SK-N-SH (cell line): ENCODE measurements around the gene OXT.

Experiments used
- EZH2phosphoT487 ChIP-seq: fragments of 200-600 bp; sonication (generic); IDR thresholded peaks from 2 replicates; pipeline ENCODE4 v1.6.1; 2017; ENCODE audit warnings: low read depth, mixed run types, mild to moderate bottlenecking, antibody characterized with exemption, moderate library complexity, borderline replicate concordance
- GABPA ChIP-seq: IDR thresholded peaks from 2 replicates; pipeline ENCODE4 v1.4.0; 2012; ENCODE audit warnings: low read depth, mild to moderate bottlenecking
- NFIC ChIP-seq: IDR thresholded peaks from 2 replicates; pipeline ENCODE4 v1.4.0; 2012; ENCODE audit warnings: borderline replicate concordance
- POLR2AphosphoS5 ChIP-seq: IDR thresholded peaks from 2 replicates; pipeline ENCODE4 v1.6.1; 2012; ENCODE audit warnings: low read depth, low read length
- RAD21 ChIP-seq: IDR thresholded peaks from 2 replicates; pipeline ENCODE4 v1.6.1; 2012; ENCODE audit warnings: mild to moderate bottlenecking, low read length
- SIN3A ChIP-seq: IDR thresholded peaks from 2 replicates; pipeline ENCODE4 v1.6.1; 2012; ENCODE audit warnings: low read depth, mild to moderate bottlenecking, low read length, moderate library complexity, borderline replicate concordance
- TF ChIP-seq, protein P1 (sequence below): fragments of 200-600 bp; sonication (generic); IDR thresholded peaks from 2 replicates; pipeline ENCODE4 v1.6.1; 2017; ENCODE audit warnings: antibody characterized with exemption, mild to moderate bottlenecking, moderate library complexity

DNA sequence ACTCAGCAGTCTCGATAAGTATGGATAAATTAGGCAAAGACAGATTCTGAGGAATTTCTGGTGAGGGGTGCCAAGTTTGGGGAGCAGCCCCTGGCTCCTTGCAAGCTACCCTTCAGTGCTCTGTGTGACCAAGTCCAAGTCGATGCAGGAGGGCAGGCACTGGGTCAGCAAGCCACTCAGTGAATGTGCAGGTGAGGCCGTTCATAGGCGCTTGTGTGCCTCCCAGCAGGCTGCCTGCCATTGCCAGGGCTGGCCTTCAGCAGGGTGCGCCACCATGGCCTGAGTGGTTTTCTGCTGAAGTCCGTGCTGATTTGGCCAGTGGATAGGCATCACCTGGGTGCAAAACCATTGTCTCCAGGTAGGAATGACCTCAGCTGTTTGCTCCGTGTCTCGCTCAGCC, 31.3 kb upstream of the OXT start:
- TF ChIP-seq, protein P1, sequence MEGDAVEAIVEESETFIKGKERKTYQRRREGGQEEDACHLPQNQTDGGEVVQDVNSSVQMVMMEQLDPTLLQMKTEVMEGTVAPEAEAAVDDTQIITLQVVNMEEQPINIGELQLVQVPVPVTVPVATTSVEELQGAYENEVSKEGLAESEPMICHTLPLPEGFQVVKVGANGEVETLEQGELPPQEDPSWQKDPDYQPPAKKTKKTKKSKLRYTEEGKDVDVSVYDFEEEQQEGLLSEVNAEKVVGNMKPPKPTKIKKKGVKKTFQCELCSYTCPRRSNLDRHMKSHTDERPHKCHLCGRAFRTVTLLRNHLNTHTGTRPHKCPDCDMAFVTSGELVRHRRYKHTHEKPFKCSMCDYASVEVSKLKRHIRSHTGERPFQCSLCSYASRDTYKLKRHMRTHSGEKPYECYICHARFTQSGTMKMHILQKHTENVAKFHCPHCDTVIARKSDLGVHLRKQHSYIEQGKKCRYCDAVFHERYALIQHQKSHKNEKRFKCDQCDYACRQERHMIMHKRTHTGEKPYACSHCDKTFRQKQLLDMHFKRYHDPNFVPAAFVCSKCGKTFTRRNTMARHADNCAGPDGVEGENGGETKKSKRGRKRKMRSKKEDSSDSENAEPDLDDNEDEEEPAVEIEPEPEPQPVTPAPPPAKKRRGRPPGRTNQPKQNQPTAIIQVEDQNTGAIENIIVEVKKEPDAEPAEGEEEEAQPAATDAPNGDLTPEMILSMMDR, result no peak
- TF ChIP-seq GABPA, result no peak
- TF ChIP-seq EZH2phosphoT487, result no peak
- no peak for TF ChIP-seq RAD21
- no peak for TF ChIP-seq NFIC
- TF ChIP-seq SIN3A, result no peak
- TF ChIP-seq POLR2AphosphoS5, result no peak
